HG03039 (cell line): Measurements from ENCODE around the gene HES4.
"Not testable (repeated sequence)": the region's sequence is repeated elsewhere in the genome, so short reads cannot be mapped to it uniquely, and the experiment has no call there.

ENCODE experiments used
- ATAC-seq: cut with Tn5 transposase; IDR thresholded peaks from one replicate; pipeline ENCODE4 v1.9.1; 2021; ENCODE audit warnings: mild to moderate bottlenecking, moderate library complexity; ENCODE audit not compliant: unreplicated experiment

The HES4 gene

DNA sequence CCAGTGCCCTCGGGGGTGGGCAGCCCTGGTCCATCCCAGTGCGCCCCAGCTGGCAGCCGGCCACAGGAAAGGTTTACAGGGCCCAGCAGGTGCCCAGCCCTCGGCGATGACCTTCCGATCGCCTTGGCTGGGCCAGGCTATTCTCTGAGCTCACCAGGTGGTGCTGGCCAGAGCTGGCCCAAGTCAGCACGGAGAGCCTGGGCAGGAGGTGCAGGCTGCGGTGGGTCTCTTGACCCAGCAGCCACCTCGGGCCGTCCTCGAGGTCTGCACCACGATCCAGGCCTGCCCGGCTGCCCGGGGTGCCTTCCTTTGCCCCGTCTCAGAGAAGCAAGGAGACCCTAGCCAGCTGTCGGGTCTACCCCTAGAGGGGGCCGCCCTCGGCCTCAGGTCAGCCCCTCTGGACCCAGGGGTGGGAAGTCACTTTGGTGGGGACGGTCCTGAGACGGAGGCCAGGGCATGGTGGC, 18.4 kb downstream of the HES4 start:
- no peak for ATAC-seq

DNA sequence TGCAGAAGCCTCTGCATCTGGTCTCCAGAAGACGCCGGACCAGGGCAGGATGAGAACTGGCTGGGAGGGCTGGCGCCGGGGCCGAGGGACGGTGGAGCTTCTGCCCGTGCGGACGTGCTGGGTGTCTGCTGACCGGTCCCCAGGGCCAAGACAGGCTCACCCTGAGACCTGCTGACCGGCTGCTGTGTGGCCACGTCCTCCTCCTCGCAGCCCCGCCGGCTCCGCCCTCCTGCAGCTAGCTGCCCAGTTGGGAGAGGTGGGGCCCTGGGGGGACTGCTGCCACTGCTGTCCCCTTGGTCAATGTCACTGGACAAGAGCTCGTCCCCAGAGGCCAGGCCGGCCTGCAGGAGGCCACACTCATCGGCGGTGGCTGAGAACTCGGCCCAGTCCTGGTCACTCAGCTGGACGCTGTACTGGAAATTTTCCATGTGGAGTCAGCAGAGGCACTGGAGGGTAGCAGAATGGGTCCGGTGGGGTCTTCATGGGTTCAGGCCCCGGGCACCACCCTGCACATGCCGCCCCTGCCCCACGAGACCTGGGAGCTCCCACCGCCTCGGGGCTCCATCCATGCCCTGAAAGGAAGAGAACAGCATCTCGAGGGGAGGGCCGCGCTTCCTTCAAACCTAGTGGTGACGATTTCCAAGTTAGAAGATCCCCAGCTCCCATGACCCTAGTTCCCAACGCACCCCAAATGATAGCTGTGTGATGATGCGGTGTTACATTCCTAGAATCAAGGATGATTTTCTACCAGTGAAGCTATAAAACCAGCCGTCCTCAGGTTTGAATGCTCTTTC, 19.1 kb downstream of the HES4 start:
- no peak for ATAC-seq

DNA sequence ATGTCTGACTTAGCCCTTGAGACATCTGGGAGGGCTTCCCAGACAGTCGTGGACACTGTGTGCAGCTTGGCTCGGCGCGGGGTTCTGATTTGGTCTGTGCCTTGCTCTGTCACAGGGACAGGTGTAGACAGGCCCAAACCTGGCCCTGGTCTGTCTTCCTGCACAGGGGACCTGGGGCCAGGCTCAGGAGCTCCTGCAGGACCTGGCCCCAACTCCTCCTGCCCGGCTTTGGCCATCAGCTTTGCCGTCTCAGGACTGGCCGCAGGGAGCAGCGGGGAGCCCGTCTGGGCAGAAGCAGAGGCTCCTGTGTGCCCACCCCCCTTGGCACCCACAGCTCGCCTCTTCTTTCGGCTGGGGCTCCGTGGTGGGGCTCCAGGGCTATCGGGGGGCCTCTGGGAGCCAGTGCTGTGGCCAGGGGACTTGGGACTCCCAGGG, 19.7 kb downstream of the HES4 start:
- no peak for ATAC-seq

DNA sequence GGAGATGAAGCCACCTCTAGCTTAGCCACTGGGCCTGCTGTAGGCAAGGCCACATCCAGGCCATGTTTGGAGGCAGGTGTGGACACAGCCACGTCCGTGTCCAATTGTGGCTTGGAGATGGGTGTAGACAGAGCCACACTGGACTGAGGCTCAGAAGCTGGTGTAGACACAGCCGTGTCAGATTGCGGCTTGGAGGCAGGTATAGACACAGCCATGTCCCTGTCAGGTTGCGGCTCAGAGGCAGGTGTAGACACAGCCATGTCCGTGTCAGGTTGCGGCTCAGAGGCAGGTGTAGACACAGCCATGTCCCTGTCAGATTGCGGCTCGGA, 20.2 kb downstream of the HES4 start:
- ATAC-seq, result no peak

DNA sequence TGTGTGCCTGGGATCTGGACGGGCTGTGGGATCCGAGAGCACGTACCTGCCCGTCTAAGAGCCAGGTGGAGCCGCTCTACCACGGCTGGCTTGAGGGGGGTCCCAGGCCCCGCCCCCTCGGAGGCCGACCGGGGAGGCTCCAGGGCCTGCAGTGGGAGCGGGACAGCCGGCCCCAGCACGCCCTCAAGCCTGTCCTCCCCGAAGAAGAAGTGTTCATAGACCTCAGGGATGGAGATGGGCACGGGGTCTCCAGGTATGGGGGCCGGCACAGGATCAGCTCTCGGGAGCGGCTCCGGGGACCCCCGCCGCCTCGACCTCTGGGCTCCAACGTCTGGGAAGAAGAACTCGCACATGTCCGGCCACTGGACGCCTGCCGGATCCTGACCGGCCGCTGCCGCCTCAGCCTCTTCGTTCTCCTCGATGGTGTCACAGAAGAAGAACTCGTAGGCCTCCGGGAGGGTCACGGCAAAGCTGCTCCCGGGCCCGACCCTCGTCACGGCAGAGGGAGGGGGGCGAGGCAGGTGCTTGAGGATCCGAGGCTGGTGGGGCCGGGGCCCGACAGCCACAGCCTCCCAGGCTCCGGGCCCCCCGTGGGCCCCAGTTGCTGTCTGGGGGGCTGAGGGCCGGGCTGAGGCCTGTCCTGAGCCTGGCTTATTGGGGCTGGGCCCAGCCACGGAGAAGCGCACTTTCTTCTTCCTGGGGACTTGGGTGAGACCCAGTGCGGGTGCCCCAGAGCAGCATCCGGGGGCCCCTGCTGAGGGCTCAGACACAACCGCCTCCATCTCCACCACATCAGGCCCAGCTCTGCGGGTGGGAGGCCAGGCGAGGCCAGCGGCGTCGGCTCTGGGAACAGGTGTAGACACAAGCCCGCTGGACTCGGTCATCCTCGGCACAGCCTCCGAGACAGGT, 20.8 kb downstream of the HES4 start:
- no peak for ATAC-seq

DNA sequence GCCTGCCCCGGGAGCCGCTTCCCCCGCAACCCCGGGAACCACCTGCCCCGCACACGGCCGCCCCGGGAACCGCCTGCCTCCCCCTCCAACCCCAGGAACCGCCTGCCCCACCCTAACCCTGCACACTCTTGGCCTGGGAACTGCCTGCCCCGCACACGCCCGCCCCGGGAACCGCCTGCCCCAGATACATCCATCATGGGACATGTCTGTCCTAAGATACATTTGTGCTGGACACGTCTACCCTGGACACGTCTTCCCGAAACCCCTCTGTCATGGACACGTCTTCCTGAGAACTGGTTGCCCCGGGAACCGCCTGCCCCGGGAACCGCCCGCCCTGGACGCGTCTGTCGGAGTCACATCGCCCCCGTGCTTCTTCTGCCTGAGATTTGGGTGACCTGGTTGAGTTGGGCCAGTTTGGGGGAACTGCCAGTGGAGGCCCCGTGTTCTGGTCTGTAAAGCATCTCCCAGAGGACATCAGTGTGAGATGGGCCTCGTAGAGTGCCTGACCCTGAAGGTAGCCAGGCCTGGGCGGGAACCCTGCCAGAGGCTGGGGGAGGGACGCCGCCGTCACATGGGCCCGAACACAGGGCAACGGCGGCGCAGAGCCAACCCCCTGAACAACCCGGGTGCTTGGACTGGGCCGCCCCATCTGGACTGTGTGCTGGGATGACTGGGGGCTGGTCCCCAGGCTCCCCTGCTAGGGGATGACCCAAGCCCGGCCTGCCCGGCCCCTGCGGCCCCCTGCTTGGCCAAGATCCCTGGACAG, 21.6 kb downstream of the HES4 start:
- no peak for ATAC-seq

DNA sequence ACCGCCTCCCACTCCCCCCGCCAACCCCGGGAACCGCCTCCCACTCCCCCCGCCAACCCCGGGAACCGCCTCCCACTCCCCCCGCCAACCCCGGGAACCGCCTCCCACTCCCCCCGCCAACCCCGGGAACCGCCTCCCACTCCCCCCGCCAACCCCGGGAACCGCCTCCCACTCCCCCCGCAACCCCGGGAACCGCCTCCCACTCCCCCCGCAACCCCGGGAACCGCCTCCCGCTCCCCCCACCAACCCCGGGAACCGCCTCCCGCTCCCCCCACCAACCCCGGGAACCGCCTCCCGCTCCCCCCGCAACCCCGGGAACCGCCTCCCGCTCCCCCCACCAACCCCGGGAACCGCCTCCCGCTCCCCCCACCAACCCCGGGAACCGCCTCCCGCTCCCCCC, 23.1 kb downstream of the HES4 start:
- ATAC-seq, result not testable (repeated sequence)

DNA sequence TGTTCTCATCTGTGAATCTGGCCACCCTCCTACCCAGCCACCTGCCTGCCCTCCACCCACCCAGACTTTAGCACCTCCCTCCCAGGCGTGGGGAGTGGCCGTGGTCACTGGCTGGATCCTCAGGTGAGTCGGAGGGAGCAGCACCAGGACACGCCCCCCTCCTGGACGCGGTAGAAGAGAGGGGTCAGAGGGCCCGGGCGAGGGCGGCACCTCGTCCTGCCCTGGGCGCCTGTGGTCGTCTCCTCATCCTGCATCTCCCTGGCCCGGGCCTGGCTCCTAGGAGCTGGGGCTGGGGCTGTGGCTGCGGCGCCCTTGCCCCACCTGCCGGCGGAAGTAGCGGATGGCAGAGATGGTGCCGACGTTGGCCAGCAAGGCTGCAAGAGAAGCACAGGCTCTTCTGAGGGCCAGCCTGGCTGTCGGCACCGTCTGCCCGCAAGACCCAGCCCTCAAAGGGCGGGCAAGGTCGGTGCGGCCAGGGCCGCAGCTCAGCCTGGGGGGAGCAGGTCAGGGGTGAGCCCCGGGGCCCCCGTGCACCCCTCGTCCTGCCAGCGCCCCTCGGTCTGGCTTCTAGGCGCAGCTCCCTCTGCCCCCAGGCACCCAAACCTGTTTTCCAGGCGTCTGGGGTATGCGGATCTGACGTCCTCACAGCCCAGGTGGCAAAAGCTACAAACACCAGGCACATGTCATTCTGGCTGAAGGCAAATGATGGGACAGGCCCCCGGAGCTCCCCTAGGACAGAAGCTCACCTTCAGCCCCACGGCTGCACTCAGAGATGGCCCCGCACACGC, 23.8 kb downstream of the HES4 start:
- ATAC-seq, result no peak

DNA sequence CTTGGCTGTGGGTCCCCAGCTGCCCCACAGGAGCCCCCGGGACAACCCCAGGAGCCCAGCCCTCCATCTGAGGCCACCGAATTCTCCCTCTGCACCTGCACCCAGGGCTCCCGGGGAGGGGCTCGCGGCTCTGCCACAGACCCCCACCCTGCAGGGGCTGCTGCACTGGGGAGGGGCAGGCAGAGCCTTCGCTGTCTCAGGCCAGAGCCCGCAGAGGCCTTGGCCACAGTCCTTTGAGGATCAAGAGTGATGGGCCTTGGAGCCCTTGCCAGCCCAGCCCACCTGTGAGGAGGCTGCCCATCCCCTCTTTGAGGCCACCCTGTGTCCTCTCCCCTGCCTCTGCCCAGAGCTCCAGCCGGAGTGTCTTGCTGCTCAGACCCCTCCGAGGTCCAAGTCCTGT, 24.5 kb downstream of the HES4 start:
- ATAC-seq, result no peak

DNA sequence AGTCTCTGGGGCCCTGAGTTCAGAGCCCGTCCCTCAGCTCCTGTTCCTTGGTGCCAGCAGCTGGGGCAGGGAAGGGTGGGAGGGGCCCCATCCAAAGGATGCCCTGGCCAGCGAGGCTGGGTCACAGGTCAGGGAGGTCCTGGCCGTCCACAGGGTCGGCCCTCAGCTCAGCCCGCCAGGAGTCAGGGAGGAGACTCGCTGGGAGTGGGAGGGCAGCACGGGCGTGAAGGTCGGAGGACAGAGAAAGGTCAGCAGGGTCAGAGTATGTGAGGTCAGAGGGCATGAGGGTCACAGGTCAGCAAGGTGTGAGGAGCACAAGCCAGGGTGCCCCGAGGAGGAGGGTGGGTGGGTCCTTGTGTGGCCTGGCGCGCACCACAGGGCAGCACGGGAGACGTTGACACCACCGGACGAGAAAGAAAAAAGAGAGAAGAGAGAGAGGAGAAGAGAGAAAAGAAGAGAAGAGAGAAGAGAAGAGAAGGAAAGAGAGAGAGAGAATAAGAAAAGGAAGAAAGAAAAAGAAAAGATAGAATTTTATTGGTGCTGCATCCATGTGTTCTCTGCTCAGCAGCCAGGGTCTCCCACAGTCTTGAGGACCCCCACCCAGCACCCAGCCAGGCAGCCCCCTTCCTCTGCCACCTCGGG, 25.1 kb downstream of the HES4 start:
- ATAC-seq, result no peak

DNA sequence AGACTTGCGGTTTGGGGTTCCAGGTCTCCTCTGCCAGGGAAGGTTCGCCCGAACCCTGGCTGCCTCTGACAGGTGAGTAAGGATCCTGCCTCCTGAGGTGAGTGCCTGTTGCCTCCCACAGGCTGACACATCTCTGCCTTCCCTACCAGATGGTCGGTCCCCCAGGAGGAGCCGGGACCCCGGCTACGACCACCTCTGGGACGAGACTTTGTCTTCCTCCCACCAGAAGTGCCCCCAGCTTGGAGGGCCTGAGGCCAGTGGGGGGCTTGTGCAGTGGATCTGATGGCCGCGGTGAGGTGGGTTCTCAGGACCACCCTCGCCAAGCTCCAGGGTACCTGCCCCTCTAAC, 25.6 kb downstream of the HES4 start:
- ATAC-seq, result no peak

DNA sequence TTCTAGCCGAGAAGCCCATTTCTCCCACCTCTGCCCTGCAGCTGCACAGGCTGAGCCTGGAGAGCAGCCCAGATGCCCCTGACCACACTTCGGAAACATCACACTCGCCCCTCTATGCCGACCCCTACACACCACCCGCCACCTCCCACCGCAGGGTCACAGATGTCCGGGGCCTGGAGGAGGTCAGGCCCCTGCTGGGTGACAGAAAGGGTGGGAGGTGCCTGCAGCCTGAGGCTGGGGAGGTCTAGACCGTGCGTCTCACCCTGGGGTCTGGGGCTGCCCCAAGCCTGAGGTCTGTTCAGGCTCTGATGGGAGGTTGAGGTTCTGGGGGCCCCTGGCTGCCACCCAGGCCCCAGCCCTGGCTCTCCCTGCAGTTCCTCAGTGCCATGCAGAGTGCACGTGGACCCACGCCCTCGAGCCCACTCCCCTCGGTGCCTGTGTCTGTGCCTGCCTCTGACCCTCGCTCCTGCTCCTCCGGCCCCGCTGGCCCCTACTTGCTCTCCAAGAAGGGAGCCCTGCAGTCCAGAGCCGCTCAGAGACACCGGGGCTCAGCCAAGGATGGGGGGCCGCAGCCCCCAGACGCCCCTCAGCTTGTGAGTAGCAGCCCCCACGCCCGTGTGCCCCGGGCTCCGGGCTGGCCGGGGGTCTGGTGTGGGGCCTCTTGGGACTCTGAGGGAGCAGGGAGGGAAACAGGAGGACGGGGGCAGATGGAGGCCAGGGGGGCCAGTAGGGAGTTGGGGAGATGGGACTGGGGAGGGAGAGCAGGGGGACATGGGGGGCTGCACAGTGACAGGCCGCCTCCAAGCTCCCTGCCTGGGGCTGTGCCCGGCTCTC, 26.2 kb downstream of the HES4 start:
- no peak for ATAC-seq

DNA sequence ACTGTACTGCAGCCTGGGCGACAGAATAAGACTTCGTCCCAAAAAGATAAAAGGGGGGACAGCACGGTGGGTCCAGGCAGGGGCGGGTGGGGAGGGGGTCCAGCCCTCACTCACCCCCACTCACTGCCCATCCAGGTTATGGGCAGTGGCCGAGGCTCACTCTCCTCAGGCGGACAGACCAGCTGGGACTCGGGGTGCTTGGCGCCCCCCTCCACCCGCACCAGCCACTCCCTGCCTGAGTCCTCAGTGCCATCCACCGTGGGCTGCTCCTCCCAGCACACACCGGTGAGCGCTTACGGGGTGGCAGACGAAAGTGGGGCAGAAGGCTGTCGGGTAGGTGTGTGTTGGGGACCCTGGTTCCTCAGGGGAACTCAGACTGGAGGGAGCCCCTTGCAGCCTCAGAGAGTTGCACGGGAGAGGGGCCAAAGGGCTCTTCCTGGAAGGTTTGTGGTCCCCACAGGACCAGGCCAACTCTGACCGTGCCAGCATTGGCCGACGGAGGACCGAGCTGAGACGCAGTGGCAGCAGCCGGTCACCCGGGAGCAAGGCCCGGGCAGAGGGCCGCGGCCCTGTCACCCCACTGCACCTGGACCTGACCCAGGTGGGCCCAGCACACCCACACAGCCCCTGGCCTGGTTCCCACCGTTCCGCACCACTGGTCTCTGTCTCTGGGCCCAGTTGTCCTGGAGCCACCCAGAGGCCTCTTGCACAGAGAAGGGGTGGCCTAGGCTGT, 27.0 kb downstream of the HES4 start:
- no peak for ATAC-seq

DNA sequence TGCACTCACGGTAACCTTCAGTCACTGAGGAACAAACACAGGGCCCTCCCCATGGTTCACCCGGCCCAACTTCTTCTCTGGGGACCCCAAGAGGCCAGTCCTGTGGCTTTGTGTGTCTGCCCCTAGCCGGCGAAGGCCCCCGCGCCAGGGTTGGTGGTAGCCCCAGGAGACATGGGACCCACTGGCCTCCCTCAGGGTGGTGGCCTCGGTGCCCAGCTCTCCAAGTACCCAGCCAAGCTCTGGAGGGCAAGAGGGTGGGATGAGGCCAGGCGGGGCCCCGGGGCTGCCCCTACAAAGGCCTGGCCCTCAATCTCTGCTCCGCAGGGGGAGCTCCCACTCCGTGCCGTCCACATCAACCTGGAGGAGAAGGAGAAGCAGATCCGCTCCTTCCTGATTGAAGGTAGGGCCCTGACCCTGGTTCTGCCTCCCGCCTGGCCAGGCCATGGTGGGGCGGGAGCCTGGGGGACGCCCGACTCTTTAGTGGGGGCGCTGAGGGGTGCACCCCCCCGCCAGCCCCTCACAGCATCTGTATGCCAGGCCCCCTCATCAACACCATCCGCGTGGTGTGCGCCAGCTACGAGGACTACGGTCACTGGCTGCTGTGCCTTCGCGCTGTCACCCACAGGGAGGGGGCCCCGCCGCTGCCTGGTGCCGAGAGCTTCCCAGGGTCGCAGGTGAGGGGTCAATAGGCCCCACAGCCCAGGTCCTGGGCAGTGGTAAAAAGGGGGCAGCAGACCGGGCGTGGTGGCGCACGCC, 28.0 kb downstream of the HES4 start:
- no peak for ATAC-seq

DNA sequence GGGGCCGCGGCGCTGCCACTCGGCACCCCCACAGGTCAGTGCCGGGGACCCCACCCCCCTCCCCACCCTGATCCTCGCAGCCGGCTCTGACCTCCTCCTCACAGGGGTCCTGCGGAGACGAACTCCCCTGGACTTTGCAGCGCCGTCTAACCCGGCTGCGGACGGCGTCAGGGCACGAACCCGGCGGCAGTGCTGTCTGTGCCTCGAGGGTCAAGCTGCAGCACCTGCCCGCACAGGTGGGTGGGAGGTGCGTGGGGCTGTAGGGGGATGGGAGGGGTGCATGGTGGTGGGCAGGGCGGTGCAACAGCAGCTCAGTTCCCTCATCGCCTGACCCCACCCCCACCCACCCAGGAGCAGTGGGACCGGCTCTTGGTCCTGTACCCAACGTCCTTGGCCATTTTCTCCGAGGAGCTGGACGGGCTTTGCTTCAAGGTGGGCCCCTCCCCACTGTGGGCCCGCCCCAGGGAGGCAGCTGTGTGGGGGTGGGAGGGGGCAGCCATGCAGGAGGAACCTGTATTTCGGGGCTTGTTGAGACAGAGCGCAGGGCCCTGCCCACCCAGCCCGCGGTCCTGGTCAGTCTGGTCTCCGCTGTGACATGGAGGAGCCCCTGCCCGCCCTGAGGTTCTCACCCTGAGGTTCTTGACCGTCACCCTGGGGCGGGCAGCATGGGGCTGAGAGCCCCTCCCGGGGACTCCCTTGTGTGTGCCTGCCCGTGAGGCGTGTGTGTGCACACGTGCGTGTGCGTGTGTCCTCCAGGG, 28.7 kb downstream of the HES4 start:
- ATAC-seq, result no peak

DNA sequence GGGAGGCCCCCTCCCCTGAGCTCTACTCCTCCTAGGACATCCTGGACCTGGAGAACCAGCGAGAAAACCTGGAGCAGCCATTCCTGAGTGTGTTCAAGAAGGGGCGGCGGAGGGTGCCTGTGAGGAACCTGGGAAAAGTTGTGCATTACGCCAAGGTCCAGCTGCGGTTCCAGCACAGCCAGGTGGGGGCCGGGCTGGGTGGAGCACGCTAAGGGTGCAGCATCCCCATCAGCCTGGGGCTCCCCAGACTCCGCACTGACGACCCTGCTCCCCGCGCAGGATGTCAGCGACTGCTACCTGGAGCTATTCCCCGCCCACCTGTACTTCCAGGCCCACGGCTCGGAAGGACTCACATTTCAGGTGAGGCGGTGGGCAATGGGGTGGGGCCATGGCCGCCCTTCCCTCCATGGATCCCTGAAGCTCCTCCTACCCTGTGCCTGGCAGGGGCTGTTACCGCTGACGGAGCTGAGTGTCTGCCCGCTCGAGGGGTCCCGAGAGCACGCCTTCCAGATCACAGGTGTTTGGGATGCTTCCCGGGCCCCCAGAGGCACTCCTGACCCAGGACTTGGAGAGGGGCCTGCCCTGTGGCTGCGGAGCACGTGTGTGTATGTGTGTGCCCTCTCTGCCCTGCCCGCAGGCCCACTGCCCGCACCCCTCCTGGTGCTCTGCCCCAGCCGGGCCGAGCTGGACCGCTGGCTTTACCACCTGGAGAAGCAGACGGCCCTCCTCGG, 29.5 kb downstream of the HES4 start:
- ATAC-seq, result no peak
